ENCODE results near the gene APOC1.

The APOC1 gene

GRCh38 chr19:44957526-44957925, 43.1 kb downstream of the APOC1 start:
- DNase-seq, result no peak

- DNase-seq, result no peak
Observed at GRCh38 chr19:44958090-44958489, 43.7 kb downstream of the APOC1 start.

DNA sequence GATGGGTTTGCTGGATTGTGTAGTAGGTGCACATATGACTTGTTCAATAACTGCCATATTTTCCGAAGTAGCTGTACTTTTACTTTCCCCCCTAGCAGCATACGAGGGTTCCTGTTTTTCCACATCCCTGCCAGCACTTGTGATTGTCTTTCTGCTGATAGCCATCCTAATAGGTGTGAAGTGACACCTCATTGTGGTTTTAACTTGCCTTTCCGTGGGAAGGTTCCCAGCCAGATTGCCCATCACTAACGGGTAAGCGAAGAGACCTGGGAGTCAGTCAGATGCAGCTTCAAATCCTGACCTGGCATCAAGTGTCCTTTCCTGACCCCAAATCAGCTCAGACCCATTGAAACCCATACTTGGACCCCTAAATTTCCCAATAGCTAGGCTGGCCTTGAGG, 45.3 kb downstream of the APOC1 start:
- no peak for DNase-seq

DNA sequence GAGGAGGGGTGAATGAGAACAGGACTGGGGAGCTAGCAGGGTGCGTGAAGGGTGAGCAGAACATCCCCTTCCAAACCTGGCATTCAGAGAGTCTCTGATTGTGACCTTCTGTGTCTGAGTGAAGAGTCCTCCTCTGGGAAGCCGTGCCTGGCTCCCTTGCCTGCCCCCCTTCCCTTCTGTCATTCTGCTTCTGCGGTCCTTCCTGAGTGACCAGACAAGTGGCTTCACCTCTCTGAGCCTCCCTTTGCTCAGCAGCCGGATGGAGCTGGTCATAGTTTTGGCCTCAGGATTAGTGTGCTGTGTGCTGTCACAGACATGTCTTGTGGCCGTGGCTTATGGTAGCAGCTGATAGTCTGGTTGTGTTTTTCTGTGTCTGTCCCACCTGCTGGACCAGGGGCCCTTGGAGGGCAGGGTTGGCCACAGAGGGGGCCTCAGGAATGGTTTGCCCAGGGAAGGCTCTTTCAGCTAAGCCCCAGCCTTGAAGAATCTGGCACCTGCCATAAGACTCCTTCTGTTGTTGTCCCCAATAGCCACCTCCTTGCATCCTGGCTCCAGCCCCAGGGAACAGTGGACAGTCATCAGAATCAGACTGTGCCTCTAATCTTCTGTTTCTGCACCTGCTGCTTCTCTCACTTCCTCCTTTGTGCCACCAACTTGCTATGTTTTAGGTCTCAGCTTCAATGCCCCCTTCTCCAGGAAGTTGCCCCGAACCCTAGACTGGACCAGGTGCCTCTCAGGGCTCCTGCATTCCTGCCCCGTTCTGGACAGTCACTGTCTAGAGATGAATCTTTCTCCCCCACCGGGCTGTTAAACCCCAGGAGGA, 46.7 kb downstream of the APOC1 start:
- no peak for DNase-seq

GRCh38 chr19:44961821-44962220, 47.4 kb downstream of the APOC1 start:
- DNase-seq, result no peak

DNA sequence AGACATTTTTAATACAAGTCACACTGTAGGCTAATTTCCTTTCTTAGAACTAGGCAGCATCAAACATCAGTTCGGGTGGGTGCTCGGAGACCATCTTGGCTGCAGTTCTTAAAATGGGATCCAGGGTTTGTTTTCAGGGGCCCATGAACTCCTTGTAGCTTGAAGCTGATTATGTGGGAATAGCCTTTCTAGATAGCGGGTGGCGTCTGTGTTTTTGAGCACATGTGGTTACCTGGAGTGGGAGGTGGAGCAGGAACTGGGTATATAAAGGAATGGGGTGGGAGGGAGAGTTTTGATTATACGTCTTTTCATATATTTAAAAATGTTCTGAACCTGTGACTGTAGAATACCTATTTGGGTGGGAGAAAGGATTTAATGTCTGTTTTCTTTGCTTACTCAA, 53.7 kb downstream of the APOC1 start:
- DNase-seq, result no peak

- DNase-seq, result no peak
Observed at GRCh38 chr19:44968670-44969069, 54.3 kb downstream of the APOC1 start.
